Calu3 (cell line): ENCODE measurements around the gene ALPP. TPM values are rescaled to one million over a fixed set of nuclear protein-coding genes. Genes with fewer than 3 reads are reported as not detected.

Experiments
- BruUV-seq: library from RNA; stranded (reverse); fragments of 400-500 nt; replicated peaks from 2 replicates; lab custom pipeline; 2021; lab: Mats Ljungman, UMichigan
- CTCF ChIA-PET: fragments of 300-600 bp; sonication (Branson Sonifier 250); formaldehyde crosslinking; loops from one replicate; lab custom pipeline; 2022; ENCODE audit warnings: antibody characterized with exemption; lab: Charles Lee
- DNase-seq: peaks from one replicate; pipeline ENCODE4 v3.0.0; 2022
- H3K27ac Mint-ChIP-seq: one replicate; pipeline ENCODE4 v1.8.0; 2022; ENCODE audit warnings: mixed read lengths; ENCODE audit not compliant: unreplicated experiment
- H3K27me3 Mint-ChIP-seq: one replicate; pipeline ENCODE4 v1.8.0; 2022; ENCODE audit warnings: mixed read lengths; ENCODE audit not compliant: unreplicated experiment
- H3K36me3 Mint-ChIP-seq: one replicate; pipeline ENCODE4 v1.8.0; 2022; ENCODE audit warnings: mild to moderate bottlenecking, moderate library complexity, mixed read lengths; ENCODE audit not compliant: insufficient read depth, unreplicated experiment
- H3K4me1 Mint-ChIP-seq: one replicate; pipeline ENCODE4 v1.8.0; 2022; ENCODE audit warnings: mild to moderate bottlenecking, low read depth, mixed read lengths; ENCODE audit not compliant: unreplicated experiment
- H3K4me3 Mint-ChIP-seq: one replicate; pipeline ENCODE4 v1.8.0; 2022; ENCODE audit warnings: mild to moderate bottlenecking, low read depth, moderate library complexity, mixed read lengths; ENCODE audit not compliant: unreplicated experiment
- H3K9me3 Mint-ChIP-seq: one replicate; pipeline ENCODE4 v1.8.0; 2022; ENCODE audit warnings: low read depth, mixed read lengths; ENCODE audit not compliant: unreplicated experiment
- CTCF ChIP-seq: fragments of 200-600 bp; IDR thresholded peaks from one replicate; pipeline ENCODE4 v1.8.0; 2022; ENCODE audit warnings: antibody characterized with exemption; ENCODE audit not compliant: unreplicated experiment
- intact Hi-C: fragments of 100-400 bp; cut with micrococcal nuclease; formaldehyde crosslinking; loops from one replicate; pipeline ENCODE4 v1.10.0; 2022; ENCODE audit not compliant: unreplicated experiment
- total RNA-seq: library from RNA; stranded (reverse); gene quantifications from 2 replicates; pipeline ENCODE4 v1.2.3, GENCODE V29; 2022

Gene ALPP
- total RNA-seq, 1 experiment from 2014 or later = not detected

DNA sequence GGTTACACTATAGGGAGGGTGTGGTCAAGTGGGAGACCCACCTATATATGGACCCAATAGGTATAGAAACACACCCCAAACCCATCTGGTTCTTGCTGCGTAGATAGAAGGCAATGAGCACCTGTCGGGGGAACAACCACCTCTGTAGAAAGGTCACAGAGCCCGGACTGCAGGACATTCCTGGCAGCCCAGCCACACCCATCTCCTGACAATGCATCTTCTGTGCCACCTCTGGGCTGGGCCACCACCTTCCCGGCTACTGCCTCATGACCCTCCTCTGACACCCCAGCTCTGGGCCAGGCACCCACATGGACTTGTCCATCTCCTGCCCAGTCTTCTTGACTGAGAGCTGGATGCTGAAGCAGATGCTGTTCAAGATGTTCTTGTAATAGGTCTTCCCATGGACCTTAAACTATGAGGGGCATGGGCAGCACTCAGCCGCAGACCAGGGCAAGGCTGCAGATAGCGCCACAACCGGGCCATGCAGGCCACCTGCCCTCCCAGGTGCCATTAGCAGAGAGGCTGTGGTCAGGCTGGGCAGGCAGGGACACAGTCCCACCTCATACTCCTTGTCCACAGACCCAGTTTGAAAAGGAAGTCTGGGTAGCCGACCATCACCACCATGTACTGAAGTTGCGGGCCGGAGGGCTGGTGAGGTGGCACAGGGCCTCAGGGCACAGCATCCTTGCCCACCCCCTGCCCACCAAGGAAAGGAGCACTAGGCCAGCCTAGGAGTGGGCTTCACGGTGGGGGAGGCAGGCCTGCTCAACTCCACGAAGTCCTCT lies 37.4 kb downstream of the ALPP start:
- DNase-seq = peak; percentile 55
- Mint-ChIP-seq H3K27ac (no peak overlapping the region), H3K4me3 (no peak overlapping the region), H3K4me1 (peaks cover 25% of the 10 kb centered on the region), H3K9me3 (no peaks in the 10 kb centered on the region), H3K27me3 (peaks cover 19% of the 10 kb centered on the region), H3K36me3 (peaks cover 7% of the 10 kb centered on the region)
- no TSS peak for BruUV-seq
- intact Hi-C loops = no loop called here
- CTCF ChIA-PET = no interaction called here
- no peak for TF ChIP-seq CTCF

- BruUV-seq = no TSS peak
- H3K9me3 Mint-ChIP-seq = peaks cover under 1% of the 10 kb centered on the region
- no peak overlapping the region for H3K4me3 Mint-ChIP-seq
- intact Hi-C loops = no loop called here
- H3K27me3 Mint-ChIP-seq = peaks cover 23% of the 10 kb centered on the region
- TF ChIP-seq CTCF = no peak
- H3K27ac Mint-ChIP-seq = no peak overlapping the region
- CTCF ChIA-PET = no interaction called here
- peaks cover 28% of the 10 kb centered on the region for H3K4me1 Mint-ChIP-seq
- H3K36me3 Mint-ChIP-seq = peaks cover 7% of the 10 kb centered on the region
- DNase-seq = no peak
Observed at GRCh38 chr2:232416521-232417470, 38.2 kb downstream of the ALPP start.

DNA sequence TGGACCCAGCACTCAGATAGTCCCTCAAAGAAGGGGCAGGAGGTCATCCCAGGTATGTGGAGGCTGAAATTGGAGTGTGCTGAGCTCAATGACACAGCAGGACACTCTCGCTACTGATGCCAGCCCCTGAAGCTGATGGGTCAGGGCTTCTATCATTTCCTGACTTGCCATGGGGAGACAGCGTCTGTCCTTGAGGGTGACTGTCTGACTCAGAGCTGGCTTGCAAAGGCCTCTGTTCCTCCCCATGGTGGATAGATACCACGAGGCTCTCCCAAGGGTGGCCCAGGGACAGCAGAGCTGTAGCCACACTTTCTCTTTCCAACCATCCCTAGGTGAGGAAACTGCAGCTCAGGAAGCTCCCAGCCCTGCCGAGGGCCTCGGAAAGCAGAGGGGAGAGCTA lies 38.9 kb downstream of the ALPP start:
- Mint-ChIP-seq H3K9me3 (peaks cover 3% of the 10 kb centered on the region), H3K36me3 (peaks cover 7% of the 10 kb centered on the region), H3K27me3 (peaks cover 30% of the 10 kb centered on the region), H3K4me3 (no peak overlapping the region), H3K27ac (no peak overlapping the region), H3K4me1 (peaks cover 32% of the 10 kb centered on the region)
- CTCF ChIA-PET = no interaction called here
- no peak for TF ChIP-seq CTCF
- DNase-seq = no peak
- no TSS peak for BruUV-seq
- intact Hi-C loops = no loop called here

DNA sequence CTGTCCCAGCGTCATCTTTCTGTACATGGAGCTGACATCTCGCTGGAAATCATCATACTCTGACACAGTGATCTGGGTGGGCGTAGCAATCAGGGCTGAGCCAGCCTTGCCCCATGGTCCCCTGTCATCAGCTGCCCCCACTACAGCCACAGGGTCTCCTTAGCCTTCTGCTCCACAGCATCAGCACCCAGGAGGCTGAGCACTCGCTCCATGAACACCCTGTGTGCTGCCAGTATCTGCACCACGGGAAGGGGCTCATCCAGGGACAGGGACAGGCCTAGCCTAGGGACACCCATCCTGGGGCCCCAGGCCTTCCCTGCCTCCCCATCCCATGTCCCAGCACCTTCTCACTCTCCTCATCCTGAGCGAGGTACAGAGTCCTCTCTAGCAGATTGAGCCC lies 39.5 kb downstream of the ALPP start:
- Mint-ChIP-seq H3K9me3 (peaks cover 7% of the 10 kb centered on the region), H3K27ac (no peak overlapping the region), H3K4me3 (peak overlapping the region; percentile 79), H3K27me3 (peaks cover 35% of the 10 kb centered on the region), H3K4me1 (peaks cover 32% of the 10 kb centered on the region), H3K36me3 (peaks cover 7% of the 10 kb centered on the region)
- CTCF ChIA-PET = no interaction called here
- BruUV-seq = no TSS peak
- no peak for DNase-seq
- TF ChIP-seq CTCF = no peak
- intact Hi-C loops = no loop called here
